GM12865 (cell line): Measurements from ENCODE around the gene TOX2.
"Not testable (repeated sequence)": the region's sequence is repeated elsewhere in the genome, so short reads cannot be mapped to it uniquely, and the experiment has no call there.

Source experiments
- DNase-seq: peaks from one replicate; pipeline ENCODE4 v3.0.0; 2010; ENCODE audit warnings: low read depth
- H3K4me3 ChIP-seq: 2 replicates; pipeline ENCODE4 v1.5.1; 2011; ENCODE audit warnings: mild to moderate bottlenecking, low read depth, low read length, control low read depth
- CTCF ChIP-seq: IDR thresholded peaks from 2 replicates; pipeline ENCODE4 v1.5.1; 2011; ENCODE audit warnings: low read length, control low read depth, low read depth, inconsistent platforms; ENCODE audit not compliant: insufficient read depth; ENCODE audit errors: missing control alignments

TOX2 gene

GRCh38 chr20:44040202-44040915 lies 125.7 kb downstream of the TOX2 start:
- TF ChIP-seq CTCF, result no peak
- DNase-seq, result no peak
- H3K4me3 ChIP-seq, result no peak overlapping the region

- TF ChIP-seq CTCF, result no peak
- H3K4me3 ChIP-seq, result no peak overlapping the region
- no peak for DNase-seq
These were observed 126.3 kb downstream of the TOX2 start for GRCh38 chr20:44041001-44041400.

- not testable (repeated sequence) for DNase-seq, H3K4me3 ChIP-seq
These were observed 130.1 kb downstream of the TOX2 start for GRCh38 chr20:44044712-44045111.

GRCh38 chr20:44050327-44050726 lies 135.7 kb downstream of the TOX2 start:
- H3K4me3 ChIP-seq, result no peak overlapping the region
- DNase-seq, result no peak
- no peak for TF ChIP-seq CTCF

- no peak for TF ChIP-seq CTCF
- no peak overlapping the region for H3K4me3 ChIP-seq
- no peak for DNase-seq
These were observed 136.4 kb downstream of the TOX2 start for GRCh38 chr20:44050925-44051660.

GRCh38 chr20:44051661-44052000 lies 137.0 kb downstream of the TOX2 start:
- TF ChIP-seq CTCF, result no peak
- DNase-seq, result no peak
- no peak overlapping the region for H3K4me3 ChIP-seq

- H3K4me3 ChIP-seq, result no peak overlapping the region
- TF ChIP-seq CTCF, result no peak
- no peak for DNase-seq
These were observed 137.5 kb downstream of the TOX2 start for GRCh38 chr20:44052166-44052565.
